Kidney (tissue), 14 donors: ENCODE measurements around the gene PHF21A. TPM values are rescaled to one million over a fixed set of nuclear protein-coding genes. Genes with fewer than 3 reads are reported as not detected.

Experiments used
- DNase-seq, 5 donors: peaks; one replicate each; pipeline ENCODE4 v3.0.0-alpha.2; 2013 to 2020
- FAIRE-seq: peaks from 2 replicates; lab custom pipeline; 2012; peaks lifted over from hg19 to GRCh38; lab: Jason Lieb, UNC
- H3K27ac ChIP-seq, 2 donors: one replicate each; pipeline ENCODE4 v1.7.0; 2013; ENCODE audit warnings: low read depth in 2 of 2, low read length in 2 of 2, inconsistent platforms in 1 of 2
- H3K27me3 ChIP-seq: one replicate; pipeline ENCODE4 v1.7.1; 2013; ENCODE audit warnings: low read length, inconsistent platforms; ENCODE audit not compliant: control insufficient read depth, insufficient read depth
- H3K36me3 ChIP-seq, 3 donors: one replicate each; pipeline versions ENCODE4 v1.7.0 to v1.7.1; 2013; ENCODE audit warnings: low read length in 3 of 3, control low read depth in 1 of 3, inconsistent platforms in 1 of 3; ENCODE audit not compliant: insufficient read depth in 3 of 3, control insufficient read depth in 2 of 3
- H3K4me1 ChIP-seq, 3 donors: one replicate each; pipeline versions ENCODE4 v1.7.0 to v1.7.1; 2013; ENCODE audit warnings: low read length in 3 of 3, inconsistent platforms in 1 of 3, low read depth in 1 of 3; ENCODE audit not compliant: control insufficient read depth in 2 of 3, insufficient read depth in 2 of 3
- H3K4me3 ChIP-seq, 3 donors: one replicate each; pipeline versions ENCODE4 v1.7.0 to v1.8.1; 2013; ENCODE audit warnings: low read length in 3 of 3, control low read depth in 1 of 3, inconsistent platforms in 1 of 3
- H3K9ac ChIP-seq, 3 donors: one replicate each; pipeline versions ENCODE4 v1.7.0 to v1.7.1; 2013; ENCODE audit warnings: low read length in 3 of 3, control low read depth in 1 of 3, inconsistent platforms in 1 of 3
- H3K9me3 ChIP-seq, 3 donors: one replicate each; pipeline versions ENCODE4 v1.7.0 to v1.7.1; 2013; ENCODE audit warnings: low read length in 3 of 3, control low read depth in 1 of 3, inconsistent platforms in 1 of 3; ENCODE audit not compliant: control insufficient read depth in 2 of 3, insufficient read depth in 1 of 3
- CTCF ChIP-seq: IDR thresholded peaks from 3 replicates; pipeline ENCODE4 v1.5.1; 2012; ENCODE audit warnings: mild to moderate bottlenecking, moderate library complexity, borderline replicate concordance; ENCODE audit not compliant: insufficient read depth; ENCODE audit errors: extremely low read depth
- intact Hi-C: fragments of 100-400 bp; cut with DNase I; formaldehyde crosslinking; loops from one replicate; pipeline ENCODE4 v1.11.1; 2022
- polyA plus RNA-seq: library from polyadenylated mRNA; stranded (reverse); fragments of 350-450 nt; fragmentation: Illumina TruSeq; extraction: RNeasy Lipid Tissue Mini Kit (QIAGEN cat#74804); gene quantifications from one replicate; pipeline ENCODE4 v1.2.3, GENCODE V29; 2014; ENCODE audit warnings: low read depth, low replicate concordance; ENCODE audit not compliant: insufficient read depth
- total RNA-seq: library from RNA; stranded (reverse); fragmentation: NEBNext Ultra II Directional; extraction: Animal tissue kit (Norgen Biotek cat#: 25700); gene quantifications from one replicate; pipeline ENCODE4 v1.2.1, GENCODE V29; 2021
- donor health status: control.
- donor health status: control.
- donor health status: control.
- donor health status: control.
- donor health status: control.
- donor health status: DM: yes; HTN: yes; CAD: no.
- donor health status: Normal renal cell carcinoma (clear cell type).

PHF21A gene
- total and polyA plus RNA-seq, 2 donors from 2014 or later: 9.6 to 48.2 TPM

GRCh38 chr11:46039990-46040389 is 81.3 kb downstream of the PHF21A start:
- Histone ChIP-seq H3K4me1 (peaks cover 0 to 4% (median 0%) of the 10 kb centered on the region in 3 donors), H3K36me3 (no peaks in the 10 kb centered on the region), H3K9ac (no peak overlapping the region), H3K27me3 (no peaks in the 10 kb centered on the region), H3K9me3 (no peaks in the 10 kb centered on the region), H3K4me3 (no peak overlapping the region), H3K27ac (no peak overlapping the region)
- FAIRE-seq (no peak), DNase-seq (no peak)
- intact Hi-C loops: no loop called here
- no peak for TF ChIP-seq CTCF

- TF ChIP-seq CTCF: no peak
Observed at GRCh38 chr11:46038529-46038928, 82.7 kb downstream of the PHF21A start.

GRCh38 chr11:46036969-46037368 is 84.3 kb downstream of the PHF21A start:
- FAIRE-seq: no peak
- no peak overlapping the region for H3K4me3 ChIP-seq
- H3K27ac ChIP-seq: no peak overlapping the region
- H3K36me3 ChIP-seq: no peaks in the 10 kb centered on the region
- no peaks in the 10 kb centered on the region for H3K27me3 ChIP-seq
- no peak for DNase-seq
- intact Hi-C loops: no loop called here
- H3K9me3 ChIP-seq: no peaks in the 10 kb centered on the region
- H3K9ac ChIP-seq: no peak overlapping the region
- no peaks in the 10 kb centered on the region for H3K4me1 ChIP-seq
- TF ChIP-seq CTCF: no peak

More at GRCh38 chr11:46038529-46038928, 82.7 kb downstream of the PHF21A start:
- H3K9me3 ChIP-seq: no peaks in the 10 kb centered on the region
- no peaks in the 10 kb centered on the region for H3K36me3 ChIP-seq
- DNase-seq: no peak
- no peak for FAIRE-seq
- no peak overlapping the region for H3K27ac ChIP-seq
- no peaks in the 10 kb centered on the region for H3K27me3 ChIP-seq
- no peak overlapping the region for H3K4me3 ChIP-seq
- intact Hi-C loops: no loop called here
- no peak overlapping the region for H3K9ac ChIP-seq
- H3K4me1 ChIP-seq: no peaks in the 10 kb centered on the region

GRCh38 chr11:46036009-46036408 is 85.2 kb downstream of the PHF21A start:
- no peak overlapping the region for H3K9ac ChIP-seq
- no peak overlapping the region for H3K4me3 ChIP-seq
- H3K27me3 ChIP-seq: no peaks in the 10 kb centered on the region
- H3K27ac ChIP-seq: no peak overlapping the region
- H3K36me3 ChIP-seq: no peaks in the 10 kb centered on the region
- FAIRE-seq (no peak), DNase-seq (no peak)
- H3K4me1 ChIP-seq: no peaks in the 10 kb centered on the region
- intact Hi-C loops: no loop called here
- TF ChIP-seq CTCF: no peak
- H3K9me3 ChIP-seq: no peaks in the 10 kb centered on the region
